Fibroblast of lung (primary cell): ENCODE results near the gene CAMTA1.

Experiments
- CTCF ChIP-seq, 2 donors: IDR thresholded peaks in 1 of 2; conservative IDR thresholded peaks in 1 of 2; 1 replicate in 1 of 2; 2 replicates in 1 of 2; pipeline ENCODE4 v1.5.1; 2011 to 2012; ENCODE audit warnings: low read length in 2 of 2, control low read depth in 1 of 2, inconsistent platforms in 1 of 2, low read depth in 1 of 2, mild to moderate bottlenecking in 1 of 2
- EZH2 ChIP-seq: IDR thresholded peaks from 2 replicates; pipeline ENCODE4 v1.5.1; 2012; ENCODE audit warnings: low read length, control low read depth, mild to moderate bottlenecking; ENCODE audit errors: missing control alignments

- TF ChIP-seq CTCF (conservative IDR thresholded peaks at IDR 0.05 in 1 of 2, IDR thresholded peaks at IDR 0.05 in 1 of 2; ENCODE audit: low read depth in 1 of 2, low read length in 2 of 2) (no peak), EZH2 (no peak)
These were observed 780.0 kb downstream of the CAMTA1 start for GRCh38 chr1:7565099-7565750.
